22Rv1 (cell line): ENCODE data around the gene KRTAP23-1.

Experiments used
- H3K27ac ChIP-seq: fragments of 450-650 bp; 2 replicates; pipeline ENCODE4 v1.5.1; 2017
- CTCF ChIP-seq: fragments of 450-650 bp; IDR thresholded peaks from 2 replicates; pipeline ENCODE4 v1.5.1; 2017; ENCODE audit warnings: mild to moderate bottlenecking
- ZFX ChIP-seq: fragments of 450-650 bp; IDR thresholded peaks from 2 replicates; pipeline ENCODE4 v1.6.1; 2017; ENCODE audit warnings: antibody characterized with exemption, borderline replicate concordance

Gene KRTAP23-1

GRCh38 chr21:30337276-30337744 lies 11.1 kb downstream of the KRTAP23-1 start, which contains the start of gene KRTAP27-1:
KRTAP27-1 (minus strand) TSS chr21:30337694; CDS start chr21:30337668, 26 bp downstream.
- TF ChIP-seq CTCF (no peak), ZFX (no peak)
- no peak within 1 kb of the TSS for H3K27ac ChIP-seq

GRCh38 chr21:30336596-30336995 lies 11.8 kb downstream of the KRTAP23-1 start:
- no peak for TF ChIP-seq ZFX
- no peak for TF ChIP-seq CTCF

GRCh38 chr21:30333736-30334135 lies 14.7 kb downstream of the KRTAP23-1 start:
- TF ChIP-seq ZFX (no peak), CTCF (no peak)

More at GRCh38 chr21:30336596-30336995, 11.8 kb downstream of the KRTAP23-1 start:
- H3K27ac ChIP-seq: no peak overlapping the region

GRCh38 chr21:30332681-30333080 lies 15.7 kb downstream of the KRTAP23-1 start:
- no peak for TF ChIP-seq CTCF
- no peak overlapping the region for H3K27ac ChIP-seq

More at GRCh38 chr21:30333736-30334135, 14.7 kb downstream of the KRTAP23-1 start:
- H3K27ac ChIP-seq: no peak overlapping the region

GRCh38 chr21:30329203-30329875 lies 19.1 kb downstream of the KRTAP23-1 start:
- H3K27ac ChIP-seq: no peak overlapping the region
- TF ChIP-seq ZFX: no peak
- no peak for TF ChIP-seq CTCF

- TF ChIP-seq ZFX (no peak), CTCF (no peak)
Measured at GRCh38 chr21:30326390-30326789, 22.0 kb downstream of the KRTAP23-1 start.

GRCh38 chr21:30320215-30320614 lies 28.2 kb downstream of the KRTAP23-1 start, which contains the start of gene KRTAP26-1:
KRTAP26-1 (minus strand) TSS chr21:30320315; CDS start chr21:30320035, 280 bp downstream.
- H3K27ac ChIP-seq: no peak within 1 kb of the TSS
- no peak for TF ChIP-seq CTCF
- no peak for TF ChIP-seq ZFX

More at GRCh38 chr21:30326390-30326789, 22.0 kb downstream of the KRTAP23-1 start:
- no peak overlapping the region for H3K27ac ChIP-seq
